Measurements from ENCODE around the gene APOBEC3H. TPM values are rescaled to one million over a fixed set of nuclear protein-coding genes. Genes with fewer than 3 reads are reported as not detected.

APOBEC3H gene
- polyA plus RNA-seq, 6 donors from 2014 or later, result 0.77 to 1.2 TPM; not detected in 4

GRCh38 chr22:39087881-39088684 lies 9.0 kb upstream of the APOBEC3H start:
- Mint-ChIP-seq H3K27me3 (no peaks in the 10 kb centered on the region), H3K27ac (peak overlapping the region in 4 of 6 donors; percentile 39 to 75 (median 42)), H3K4me3 (no peak overlapping the region), H3K4me1 (peaks cover 26 to 47% (median 39%) of the 10 kb centered on the region in 3 donors), H3K9me3 (no peaks in the 10 kb centered on the region), H3K36me3 (peaks cover 0 to 8% of the 10 kb centered on the region in 2 donors)
- no peak for ATAC-seq (ENCODE audit: low read depth in 2 of 2)
- no peak for DNase-seq

DNA sequence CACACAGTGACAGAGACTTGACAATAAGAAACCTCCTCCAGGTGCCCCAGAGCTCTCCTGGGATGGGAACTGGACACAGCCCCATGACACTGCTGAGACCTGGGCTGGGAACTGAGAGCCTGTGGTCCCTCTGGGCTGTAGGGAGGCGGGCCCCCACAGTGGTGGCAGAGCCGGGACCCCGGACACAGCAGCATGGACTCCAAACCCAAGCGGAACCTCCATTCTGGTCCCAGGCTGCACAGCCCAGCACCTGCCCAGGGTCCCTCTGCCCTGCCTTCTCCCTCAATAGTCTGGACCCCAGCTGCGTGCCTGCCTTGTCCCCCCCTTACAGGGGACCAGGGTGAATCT lies 8.4 kb upstream of the APOBEC3H start:
- ATAC-seq (ENCODE audit: low read depth in 2 of 2), result no peak
- no peak for DNase-seq
- H3K27me3 Mint-ChIP-seq, result no peaks in the 10 kb centered on the region
- no peaks in the 10 kb centered on the region for H3K9me3 Mint-ChIP-seq
- H3K27ac Mint-ChIP-seq, result peak overlapping the region in 2 of 6 donors; percentile 39 to 75
- no peak overlapping the region for H3K4me3 Mint-ChIP-seq
- peaks cover 26 to 44% (median 39%) of the 10 kb centered on the region in 3 donors for H3K4me1 Mint-ChIP-seq
- H3K36me3 Mint-ChIP-seq, result peaks cover 0 to 8% of the 10 kb centered on the region in 2 donors

- no peak for ATAC-seq (ENCODE audit: low read depth in 2 of 2)
- no peak for DNase-seq
- Mint-ChIP-seq H3K27ac (peak overlapping the region in 1 of 6 donors; percentile 73), H3K36me3 (peaks cover 0 to 8% of the 10 kb centered on the region in 2 donors), H3K4me3 (peak overlapping the region in 1 of 8 donors; percentile 37), H3K4me1 (peaks cover 34 to 52% (median 47%) of the 10 kb centered on the region in 3 donors), H3K27me3 (no peaks in the 10 kb centered on the region), H3K9me3 (no peaks in the 10 kb centered on the region)
These were observed 7.1 kb upstream of the APOBEC3H start for GRCh38 chr22:39089928-39090327.

DNA sequence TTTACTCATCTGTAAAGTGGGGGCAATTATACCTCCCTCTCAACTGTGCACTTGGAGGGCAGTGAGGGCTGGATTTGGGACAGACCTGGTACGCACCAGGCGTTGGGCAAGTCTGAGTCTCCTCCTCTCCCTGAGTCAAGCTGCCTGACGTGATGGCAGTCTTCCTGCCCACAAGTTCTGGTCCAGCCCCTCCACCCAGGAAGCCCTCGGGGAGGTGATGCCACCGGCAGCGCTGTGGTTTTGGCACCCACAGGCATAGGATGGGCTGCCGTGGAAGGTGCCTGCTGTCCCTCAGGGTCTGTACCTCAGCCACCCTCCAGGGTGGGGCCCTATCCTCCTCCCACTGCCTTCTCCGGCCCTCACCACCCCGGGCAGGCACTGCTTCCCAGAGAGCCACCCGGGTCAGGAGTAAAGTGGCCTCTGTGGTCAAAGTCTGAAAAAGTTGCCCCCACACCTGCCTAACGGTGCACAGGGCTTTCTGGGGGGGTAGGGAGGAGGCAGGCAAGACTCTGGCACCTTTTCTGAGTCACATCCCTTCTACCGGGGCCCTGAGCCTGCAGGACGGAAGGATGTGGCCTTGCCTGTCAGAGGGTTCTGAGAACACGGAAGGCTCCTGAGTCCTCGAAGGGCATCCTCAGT lies 6.5 kb upstream of the APOBEC3H start:
- peaks cover 35 to 54% (median 50%) of the 10 kb centered on the region in 3 donors for H3K4me1 Mint-ChIP-seq
- no peaks in the 10 kb centered on the region for H3K9me3 Mint-ChIP-seq
- DNase-seq, result no peak
- H3K27me3 Mint-ChIP-seq, result no peaks in the 10 kb centered on the region
- peak overlapping the region in 3 of 6 donors; percentile 27 to 73 (median 30) for H3K27ac Mint-ChIP-seq
- H3K36me3 Mint-ChIP-seq, result peaks cover 0 to 8% of the 10 kb centered on the region in 2 donors
- peak; percentile 46 to 57 for ATAC-seq (ENCODE audit: low read depth in 2 of 2)
- H3K4me3 Mint-ChIP-seq, result peak overlapping the region in 1 of 8 donors; percentile 25

GRCh38 chr22:39091126-39092081 lies 5.6 kb upstream of the APOBEC3H start:
- Mint-ChIP-seq H3K4me1 (peaks cover 35 to 54% (median 50%) of the 10 kb centered on the region in 3 donors), H3K27ac (peak overlapping the region in 4 of 6 donors; percentile 27 to 73 (median 60)), H3K36me3 (peaks cover 0 to 3% of the 10 kb centered on the region in 2 donors), H3K4me3 (peak overlapping the region in 2 of 8 donors; percentile 32 to 65), H3K27me3 (no peaks in the 10 kb centered on the region), H3K9me3 (no peaks in the 10 kb centered on the region)
- ATAC-seq (ENCODE audit: low read depth in 2 of 2) (no peak), DNase-seq (no peak)

DNA sequence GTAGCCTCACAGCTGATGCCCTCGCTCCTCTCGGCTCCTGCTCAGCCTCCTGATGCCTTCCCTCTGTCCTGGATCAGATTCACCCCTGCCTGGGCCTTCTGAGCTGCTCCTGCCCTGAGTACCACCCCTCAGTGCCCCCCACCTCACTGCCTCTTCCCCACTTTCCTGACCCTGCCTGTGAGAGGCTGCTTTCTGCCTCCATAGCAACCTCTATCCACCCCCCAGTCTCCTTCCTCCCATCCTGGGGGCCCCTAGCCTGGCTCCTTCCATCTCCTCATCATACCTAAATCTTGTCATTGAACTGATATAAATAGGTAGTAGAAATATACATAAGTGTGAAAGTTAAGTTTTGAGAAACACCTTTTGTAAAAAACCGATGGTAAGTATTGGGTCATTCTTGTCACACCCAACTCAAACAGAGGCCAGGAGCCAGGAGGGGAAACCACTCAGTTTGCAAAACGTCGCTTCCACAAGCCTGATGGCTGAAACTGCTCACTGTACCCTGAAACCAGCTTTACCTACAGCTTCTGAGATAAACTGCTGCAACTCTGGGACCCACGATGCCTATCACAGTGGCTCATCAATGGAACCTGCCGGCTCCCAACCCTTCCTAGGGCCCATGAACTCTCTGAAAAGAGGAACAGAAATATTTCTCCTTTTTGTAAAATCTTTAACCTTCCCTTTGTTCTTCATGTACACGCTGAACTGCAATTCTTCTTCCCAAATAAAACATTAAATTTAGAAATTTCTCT lies 4.8 kb upstream of the APOBEC3H start:
- H3K27ac Mint-ChIP-seq, result peak overlapping the region; percentile 17 to 70 (median 55)
- no peaks in the 10 kb centered on the region for H3K27me3 Mint-ChIP-seq
- peak; percentile 18 to 47 for ATAC-seq (ENCODE audit: low read depth in 2 of 2)
- peaks cover 32 to 59% (median 52%) of the 10 kb centered on the region in 3 donors for H3K4me1 Mint-ChIP-seq
- H3K36me3 Mint-ChIP-seq, result no peaks in the 10 kb centered on the region
- peak overlapping the region in 1 of 8 donors; percentile 35 for H3K4me3 Mint-ChIP-seq
- no peak for DNase-seq
- no peaks in the 10 kb centered on the region for H3K9me3 Mint-ChIP-seq

- Mint-ChIP-seq H3K27ac (peak overlapping the region in 4 of 6 donors; percentile 32 to 100 (median 76)), H3K9me3 (no peaks in the 10 kb centered on the region), H3K27me3 (no peaks in the 10 kb centered on the region), H3K4me3 (peak overlapping the region in 4 of 8 donors; percentile 26 to 54 (median 30)), H3K4me1 (peaks cover 39 to 81% (median 64%) of the 10 kb centered on the region in 3 donors), H3K36me3 (no peaks in the 10 kb centered on the region)
- no peak for ATAC-seq (ENCODE audit: low read depth in 2 of 2)
- no peak for DNase-seq
These were observed 2.2 kb upstream of the APOBEC3H start for GRCh38 chr22:39094717-39095389.

- ATAC-seq (ENCODE audit: low read depth in 2 of 2) (no peak), DNase-seq (no peak)
- Mint-ChIP-seq H3K4me3 (no peak overlapping the region), H3K36me3 (no peaks in the 10 kb centered on the region), H3K9me3 (no peaks in the 10 kb centered on the region), H3K27ac (peak overlapping the region in 5 of 6 donors; percentile 15 to 100 (median 83)), H3K27me3 (no peaks in the 10 kb centered on the region), H3K4me1 (peaks cover 47 to 77% (median 59%) of the 10 kb centered on the region in 3 donors)
These were observed 1.1 kb upstream of the APOBEC3H start for GRCh38 chr22:39095971-39096370.

GRCh38 chr22:39098026-39098425 lies 982 bp downstream of the APOBEC3H start:
- no peaks in the 10 kb centered on the region for H3K36me3 Mint-ChIP-seq

DNA sequence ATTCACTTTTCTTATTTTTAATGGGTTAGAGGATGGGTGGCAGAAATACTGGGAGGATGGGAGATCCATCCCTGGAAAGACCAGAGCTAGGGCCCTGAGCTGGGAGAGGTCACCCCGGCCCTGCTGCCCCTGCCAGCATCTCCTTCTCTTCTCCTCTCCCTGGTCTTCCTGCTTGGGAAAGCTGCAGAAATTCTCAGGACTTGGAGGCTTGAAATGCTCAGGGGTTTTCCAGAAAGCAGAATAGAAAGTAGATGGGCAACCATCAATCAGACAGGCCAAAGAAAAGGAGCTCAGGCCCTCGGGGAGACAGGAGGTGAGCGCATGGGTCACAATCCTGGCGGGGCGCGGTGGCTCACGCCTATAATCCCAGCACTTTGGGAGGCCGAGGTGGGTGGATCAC lies 1.5 kb downstream of the APOBEC3H start:
- H3K4me1 Mint-ChIP-seq, result peaks cover 41 to 60% (median 50%) of the 10 kb centered on the region in 3 donors
- ATAC-seq (ENCODE audit: low read depth in 2 of 2) (peak in 1 of 2 donors; percentile 13), DNase-seq (peak; percentile 47)
- no peaks in the 10 kb centered on the region for H3K27me3 Mint-ChIP-seq
- peak overlapping the region; percentile 97 to 100 (median 100) for H3K27ac Mint-ChIP-seq
- H3K36me3 Mint-ChIP-seq, result no peaks in the 10 kb centered on the region
- peak overlapping the region; percentile 58 to 90 (median 82) for H3K4me3 Mint-ChIP-seq
- no peaks in the 10 kb centered on the region for H3K9me3 Mint-ChIP-seq

More at GRCh38 chr22:39098026-39098425, 982 bp downstream of the APOBEC3H start:
- Mint-ChIP-seq H3K4me1 (peaks cover 41 to 60% (median 51%) of the 10 kb centered on the region in 3 donors), H3K27me3 (no peaks in the 10 kb centered on the region), H3K27ac (peak overlapping the region; percentile 88 to 100 (median 100)), H3K4me3 (peak overlapping the region in 5 of 8 donors; percentile 35 to 85 (median 51)), H3K9me3 (no peaks in the 10 kb centered on the region)
- ATAC-seq (ENCODE audit: low read depth in 2 of 2) (no peak), DNase-seq (peak; percentile 24)

DNA sequence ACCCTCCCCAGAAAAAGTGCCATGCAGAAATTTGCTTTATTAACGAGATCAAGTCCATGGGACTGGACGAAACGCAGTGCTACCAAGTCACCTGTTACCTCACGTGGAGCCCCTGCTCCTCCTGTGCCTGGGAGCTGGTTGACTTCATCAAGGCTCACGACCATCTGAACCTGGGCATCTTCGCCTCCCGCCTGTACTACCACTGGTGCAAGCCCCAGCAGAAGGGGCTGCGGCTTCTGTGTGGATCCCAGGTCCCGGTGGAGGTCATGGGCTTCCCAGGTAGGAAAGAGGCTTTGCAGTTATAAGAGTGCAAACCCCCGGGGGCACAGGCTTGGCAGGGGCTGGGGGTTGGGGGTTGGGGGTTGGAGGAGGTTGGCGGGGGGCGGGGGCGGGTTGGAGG lies 4.2 kb downstream of the APOBEC3H start:
- Mint-ChIP-seq H3K27ac (peak overlapping the region in 4 of 6 donors; percentile 16 to 100 (median 90)), H3K36me3 (no peaks in the 10 kb centered on the region), H3K27me3 (no peaks in the 10 kb centered on the region), H3K4me3 (peak overlapping the region in 1 of 8 donors; percentile 48), H3K9me3 (no peaks in the 10 kb centered on the region), H3K4me1 (peaks cover 32 to 45% (median 40%) of the 10 kb centered on the region in 3 donors)
- ATAC-seq (ENCODE audit: low read depth in 2 of 2) (no peak), DNase-seq (no peak)

- Mint-ChIP-seq H3K9me3 (no peaks in the 10 kb centered on the region), H3K36me3 (no peaks in the 10 kb centered on the region), H3K27me3 (no peaks in the 10 kb centered on the region), H3K4me1 (peaks cover 23 to 25% (median 25%) of the 10 kb centered on the region in 3 donors), H3K4me3 (peak overlapping the region in 2 of 8 donors; percentile 22 to 37), H3K27ac (peak overlapping the region in 4 of 6 donors; percentile 2 to 100 (median 62))
- DNase-seq, result no peak
- no peak for ATAC-seq (ENCODE audit: low read depth in 2 of 2)
These were observed 6.4 kb downstream of the APOBEC3H start for GRCh38 chr22:39103431-39103830.
